Heart left ventricle (tissue), 16 donors: ENCODE results near the gene CYYR1. TPM values are rescaled to one million over a fixed set of nuclear protein-coding genes. Genes with fewer than 3 reads are reported as not detected.
A peak's percentile ranks its signal among the peaks of the same experiment; 100 is the strongest.

Source experiments
- ATAC-seq, 4 donors: fragments of 200-7000 bp; cut with Tn5 transposase; one replicate each; pipeline ENCODE4 v1.9.1; 2020 to 2022; ENCODE audit warnings: moderate library complexity in 4 of 4, mild to moderate bottlenecking in 3 of 4, moderate number of reproducible peaks in 1 of 4
- DNase-seq, 5 donors: peaks; one replicate each; pipeline ENCODE4 v3.0.0-alpha.2; 2020
- H3K27ac ChIP-seq, 12 donors: fragments of 200-600 bp; sonication (generic) in 4 of 12; one replicate each; pipeline versions ENCODE4 v1.5.0 to v1.8.0; 2016 to 2022; ENCODE audit warnings: mild to moderate bottlenecking in 2 of 12
- H3K27me3 ChIP-seq, 9 donors: fragments of 200-600 bp; sonication (generic) in 2 of 9; one replicate each; pipeline versions ENCODE4 v1.5.1 to v1.8.0; 2016 to 2022; ENCODE audit warnings: mild to moderate bottlenecking in 3 of 9
- H3K36me3 ChIP-seq, 9 donors: fragments of 200-600 bp; sonication (generic) in 2 of 9; one replicate each; pipeline versions ENCODE4 v1.5.0 to v1.8.0; 2018 to 2022; ENCODE audit warnings: mild to moderate bottlenecking in 2 of 9
- H3K4me1 ChIP-seq, 12 donors: fragments of 200-600 bp; sonication (generic) in 4 of 12; one replicate each; pipeline versions ENCODE4 v1.5.0 to v1.8.0; 2016 to 2022; ENCODE audit warnings: mild to moderate bottlenecking in 3 of 12
- H3K4me3 ChIP-seq, 12 donors: fragments of 200-600 bp; sonication (generic) in 4 of 12; one replicate each; pipeline versions ENCODE4 v1.5.0 to v1.8.0; 2017 to 2022; ENCODE audit warnings: mild to moderate bottlenecking in 9 of 12, moderate library complexity in 4 of 12
- H3K9me3 ChIP-seq, 12 donors: fragments of 200-600 bp; sonication (generic) in 4 of 12; one replicate each; pipeline versions ENCODE4 v1.5.0 to v1.8.0; 2016 to 2022; ENCODE audit warnings: mild to moderate bottlenecking in 1 of 12
- CTCF ChIP-seq, 12 donors: fragments of 200-600 bp; sonication (generic) in 4 of 12; IDR thresholded peaks; one replicate each; pipeline versions ENCODE4 v1.5.0 to v1.8.0; 2018 to 2022; ENCODE audit warnings: antibody characterized with exemption in 12 of 12, mild to moderate bottlenecking in 5 of 12
- POLR2A ChIP-seq, 2 donors: fragments of 450-650 bp; IDR thresholded peaks; one replicate each; pipeline ENCODE4 v1.6.1; 2017; ENCODE audit warnings: antibody characterized with exemption in 2 of 2, mild to moderate bottlenecking in 2 of 2, moderate library complexity in 2 of 2
- WGBS, 4 donors: extraction: QIAGEN DNeasy Blood & Tissue Kit in 2 of 4; methylation state at CpG; one replicate each; pipeline versions ENCODE4 v1.1.5 to v1.1.7; 2013 to 2018; 5-methylcytosine and 5-hydroxymethylcytosine counted together
- intact Hi-C, 10 donors: fragments of 100-400 bp; cut with DNase I; formaldehyde crosslinking; loops; one replicate each; pipeline versions ENCODE4 v1.11.1 to v1.14.2; 2022
- polyA plus RNA-seq, 2 donors: library from polyadenylated mRNA; stranded (reverse); fragments of 200-250 nt; gene quantifications; one replicate each; pipeline ENCODE4 v1.2.3, GENCODE V29; 2013
- total RNA-seq, 9 donors: library from RNA; depleted of rRNA in 2 of 9; stranded (reverse); fragments of >200 nt in 2 of 9; fragmentation: NEBNext Ultra II Directional in 3 of 9; extraction: Animal tissue kit (Norgen Biotek cat#: 25700) in 3 of 9; gene quantifications; one replicate each; pipeline versions ENCODE4 v1.1.0 to v1.2.4, GENCODE V29; 2016 to 2023
- donor health status: ischemic (EF 13 %, LVEDD 7.1; RV severe dilation, severe dysfunction).
- donor health status: healthy with polysubstance abuse.
- donor health status: DM: no; HTN: yes; CAD: no.
- donor health status: DM: no; HTN: no; CAD: no.
- donor health status: ischemic (EF 25% LVEDD 6.9; RV normal size, moderate dysfunction).
- donor health status: ischemic (EF 25% LVEDD 5.7; RV mildly dilated, moderate dysfunction).
- donor health status: healthy.
- donor health status: DM: yes; HTN: yes; CAD: no.
- donor health status: ischemic (EF 35%, LVEDD 5.7; RV mildly dilated, moderate dysfunction).
- donor health status: nonischemic (EF 11% LVEDD 7.7; RV severe dilation, severe dysfunction).
- donor health status: DM: yes; HTN: yes; CAD: no.
- donor health status: PGD.
- donor health status: ischemic (EF 29% LVEDD 5.4; RV normal size, mild dysfunction).
- donor health status: nonischemic (EF 23%, LVEDD 6.1; RV moderate dilation, normal function).

Gene CYYR1
- total and polyA plus RNA-seq, 11 donors, result 12.1 to 37.6 (median 17.2) TPM

- ATAC-seq (peak in 1 of 4 donors; percentile 57), DNase-seq (peak in 1 of 5 donors; percentile 29)
- Histone ChIP-seq H3K9me3 (no peaks in the 10 kb centered on the region), H3K27ac (no peak overlapping the region), H3K27me3 (no peaks in the 10 kb centered on the region), H3K4me1 (peaks cover 0 to 6% (median 0%) of the 10 kb centered on the region in 12 donors), H3K4me3 (no peak overlapping the region), H3K36me3 (no peaks in the 10 kb centered on the region)
- TF ChIP-seq CTCF (IDR thresholded peaks at IDR 0.05) (no peak), POLR2A (IDR thresholded peaks at IDR 0.05) (no peak)
- 72 to 81% (median 78%) methylated on average over 4 of the region's 4 CpGs for WGBS, 4 donors
- intact Hi-C loops, result no loop called here
Observed at GRCh38 chr21:26448751-26449150, 124.3 kb downstream of the CYYR1 start.

GRCh38 chr21:26447932-26448475 is 125.1 kb downstream of the CYYR1 start:
- H3K27me3 ChIP-seq, result no peaks in the 10 kb centered on the region
- TF ChIP-seq CTCF (IDR thresholded peaks at IDR 0.05) (no peak), POLR2A (IDR thresholded peaks at IDR 0.05) (no peak)
- no peak for ATAC-seq
- no peak overlapping the region for H3K27ac ChIP-seq
- no peaks in the 10 kb centered on the region for H3K36me3 ChIP-seq
- no peaks in the 10 kb centered on the region for H3K9me3 ChIP-seq
- DNase-seq, result no peak
- intact Hi-C loops, result no loop called here
- 32 to 42% (median 36%) methylated on average over 3 of the region's 3 CpGs for WGBS, 4 donors
- peaks cover 0 to 6% (median 0%) of the 10 kb centered on the region in 12 donors for H3K4me1 ChIP-seq
- no peak overlapping the region for H3K4me3 ChIP-seq

GRCh38 chr21:26445440-26445839 is 127.6 kb downstream of the CYYR1 start:
- DNase-seq (no peak), ATAC-seq (no peak)
- Histone ChIP-seq H3K27ac (no peak overlapping the region), H3K4me3 (no peak overlapping the region), H3K4me1 (peaks cover 0 to 6% (median 0%) of the 10 kb centered on the region in 12 donors), H3K27me3 (no peaks in the 10 kb centered on the region), H3K36me3 (no peaks in the 10 kb centered on the region), H3K9me3 (peaks cover 0 to 6% (median 0%) of the 10 kb centered on the region in 12 donors)
- intact Hi-C loops, result no loop called here
- 71 to 89% (median 81%) methylated on average over 1 of the region's 1 CpG for WGBS, 4 donors
- TF ChIP-seq POLR2A (IDR thresholded peaks at IDR 0.05) (no peak), CTCF (IDR thresholded peaks at IDR 0.05) (no peak)

GRCh38 chr21:26444646-26445045 is 128.4 kb downstream of the CYYR1 start:
- DNase-seq, result no peak
- H3K27ac ChIP-seq, result no peak overlapping the region
- H3K4me3 ChIP-seq, result no peak overlapping the region
- H3K36me3 ChIP-seq, result no peaks in the 10 kb centered on the region
- 55 to 100% (median 99%) methylated on average over 1 of the region's 1 CpG for WGBS, 4 donors
- no peak for ATAC-seq
- intact Hi-C loops, result no loop called here
- no peak for TF ChIP-seq CTCF (IDR thresholded peaks at IDR 0.05)
- no peak for TF ChIP-seq POLR2A (IDR thresholded peaks at IDR 0.05)
- H3K4me1 ChIP-seq, result peaks cover 0 to 6% (median 0%) of the 10 kb centered on the region in 12 donors
- H3K27me3 ChIP-seq, result no peaks in the 10 kb centered on the region
- peaks cover 0 to 6% (median 0%) of the 10 kb centered on the region in 12 donors for H3K9me3 ChIP-seq
